GM13977 (cell line): Measurements from ENCODE around the gene CDIP1.

Experiments
- DNase-seq: peaks from one replicate; pipeline ENCODE4 v3.0.0; 2012; ENCODE audit warnings: low spot score
- CTCF ChIP-seq: IDR thresholded peaks from 2 replicates; pipeline ENCODE4 v1.5.1; 2012; ENCODE audit warnings: mild to moderate bottlenecking, control low read depth; ENCODE audit not compliant: insufficient read depth; ENCODE audit errors: extremely low read depth, missing control alignments
- in situ Hi-C: fragments of 300-500 bp; cut with MboI; formaldehyde crosslinking; loops from one replicate; pipeline ENCODE4 v1.12.0; 2022; ENCODE audit warnings: low sequenced_read_pairs, low pct_unique_long_range_greater_than_20kb, mixed read lengths, inconsistent platforms; ENCODE audit not compliant: unreplicated experiment

Gene CDIP1

GRCh38 chr16:4561596-4561995 lies 23.0 kb upstream of the CDIP1 start:
- DNase-seq: no peak
- in situ Hi-C loops: no loop called here
- no peak for TF ChIP-seq CTCF

- DNase-seq: no peak
- TF ChIP-seq CTCF: no peak
- in situ Hi-C loops: no loop called here
These were observed 19.4 kb upstream of the CDIP1 start for GRCh38 chr16:4557973-4558372.

DNA sequence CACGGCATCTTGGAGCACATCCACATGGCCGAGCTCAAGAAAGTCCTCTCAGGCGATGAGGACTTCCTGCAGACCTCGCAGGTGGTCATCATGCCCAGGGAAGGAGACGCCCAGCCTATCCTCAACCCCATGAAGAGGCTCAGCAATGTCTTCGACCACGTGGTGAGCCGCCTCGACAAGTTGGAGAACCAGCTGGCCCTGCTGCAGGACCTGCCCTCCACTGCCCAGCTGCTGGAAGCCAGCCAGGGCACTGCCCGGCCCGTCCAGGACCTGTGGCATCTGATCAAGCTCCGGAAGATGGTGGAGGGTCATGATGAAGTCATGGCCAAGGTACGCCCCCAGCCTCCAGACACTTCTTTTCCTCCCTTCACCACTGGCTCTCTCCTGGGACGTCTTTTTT lies 18.0 kb upstream of the CDIP1 start:
- in situ Hi-C loops: no loop called here
- TF ChIP-seq CTCF: no peak
- no peak for DNase-seq

DNA sequence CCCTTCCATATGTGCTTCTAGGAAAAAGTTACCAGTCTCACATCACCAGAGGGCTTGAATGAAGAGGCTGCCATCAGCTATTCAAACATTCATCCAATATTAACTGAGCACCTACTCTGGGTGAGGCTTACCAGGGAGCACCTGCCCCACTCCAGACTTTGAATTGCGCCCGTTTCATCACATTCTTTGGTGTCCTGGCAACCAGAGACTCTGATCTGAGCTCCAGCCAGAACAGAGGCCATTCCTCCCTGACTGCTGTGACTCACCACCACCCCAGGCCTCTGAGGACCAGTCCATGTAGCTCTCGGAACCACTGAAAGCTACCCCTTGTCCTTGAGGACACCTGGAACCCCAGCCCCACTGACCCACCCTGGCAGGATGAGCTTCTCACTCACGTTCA lies 17.5 kb upstream of the CDIP1 start, which contains the start of gene C16orf96:
TSS of gene C16orf96 (plus strand) at position 229 of the 400 bp plus-strand sequence. CDS start at position 379, 150 bp downstream.
- no peak for TF ChIP-seq CTCF
- DNase-seq: no peak
- in situ Hi-C loops: no loop called here

DNA sequence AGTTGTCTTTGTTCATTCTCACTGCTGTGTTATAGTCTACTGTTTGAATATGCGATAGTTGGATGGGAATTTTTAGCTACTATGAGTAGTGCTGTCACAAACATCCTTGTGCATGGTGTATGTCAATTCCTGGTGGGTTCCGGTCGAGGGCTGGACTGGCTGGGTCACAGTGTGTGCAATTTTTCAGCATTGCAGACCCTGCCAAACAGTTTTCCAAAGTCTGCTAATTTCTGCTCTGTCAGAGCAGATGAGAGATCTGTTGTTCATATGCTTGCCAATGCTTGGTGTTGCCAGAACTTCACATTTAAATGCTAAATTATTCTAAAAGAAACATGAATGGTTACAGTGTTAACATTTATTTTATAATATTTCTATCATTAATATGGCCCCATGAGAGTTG lies 14.0 kb upstream of the CDIP1 start:
- in situ Hi-C loops: no loop called here
- TF ChIP-seq CTCF: no peak
- DNase-seq: no peak

DNA sequence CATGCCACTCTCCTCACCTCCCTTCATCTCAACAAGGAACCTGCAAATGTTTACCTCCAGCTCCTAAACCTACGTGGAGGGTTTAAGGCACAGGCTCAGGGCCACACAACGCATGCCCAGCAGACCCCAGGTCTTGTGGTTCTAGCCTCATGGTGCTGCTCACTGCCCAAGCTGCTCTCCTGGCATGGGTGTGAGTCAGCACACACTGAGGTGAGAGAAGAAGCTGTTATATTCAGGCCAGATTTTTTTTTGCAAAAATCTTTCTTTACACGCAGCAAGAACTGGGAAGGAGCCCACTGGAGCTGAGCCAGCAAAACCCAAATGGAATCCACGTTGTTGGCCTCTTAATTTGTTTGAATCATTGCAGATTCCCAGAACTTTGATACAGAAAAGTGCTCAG lies 12.0 kb upstream of the CDIP1 start:
- DNase-seq: no peak
- TF ChIP-seq CTCF: no peak
- in situ Hi-C loops: no loop called here

DNA sequence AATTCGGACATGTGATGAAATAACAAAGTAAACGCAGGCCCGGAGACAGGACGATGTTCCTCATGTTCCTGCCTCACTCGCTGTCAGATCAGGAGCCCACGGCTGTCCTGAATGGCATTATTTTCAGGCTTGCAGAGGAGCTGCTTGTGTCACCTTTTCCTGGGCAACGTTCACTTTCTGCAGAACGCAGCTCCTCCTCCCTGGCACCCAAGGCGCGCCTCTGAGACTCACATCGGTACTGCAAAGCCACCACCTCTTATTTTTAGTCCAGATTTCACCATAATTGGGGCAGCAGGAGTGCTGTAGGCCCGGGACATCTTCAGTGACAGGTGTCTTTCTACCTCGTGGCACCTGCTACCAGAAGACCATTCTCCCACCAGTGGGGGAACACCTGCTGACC lies 9.6 kb upstream of the CDIP1 start:
- in situ Hi-C loops: no loop called here
- no peak for TF ChIP-seq CTCF
- DNase-seq: no peak
